ENCODE data around the gene BSN.

BSN gene

DNA sequence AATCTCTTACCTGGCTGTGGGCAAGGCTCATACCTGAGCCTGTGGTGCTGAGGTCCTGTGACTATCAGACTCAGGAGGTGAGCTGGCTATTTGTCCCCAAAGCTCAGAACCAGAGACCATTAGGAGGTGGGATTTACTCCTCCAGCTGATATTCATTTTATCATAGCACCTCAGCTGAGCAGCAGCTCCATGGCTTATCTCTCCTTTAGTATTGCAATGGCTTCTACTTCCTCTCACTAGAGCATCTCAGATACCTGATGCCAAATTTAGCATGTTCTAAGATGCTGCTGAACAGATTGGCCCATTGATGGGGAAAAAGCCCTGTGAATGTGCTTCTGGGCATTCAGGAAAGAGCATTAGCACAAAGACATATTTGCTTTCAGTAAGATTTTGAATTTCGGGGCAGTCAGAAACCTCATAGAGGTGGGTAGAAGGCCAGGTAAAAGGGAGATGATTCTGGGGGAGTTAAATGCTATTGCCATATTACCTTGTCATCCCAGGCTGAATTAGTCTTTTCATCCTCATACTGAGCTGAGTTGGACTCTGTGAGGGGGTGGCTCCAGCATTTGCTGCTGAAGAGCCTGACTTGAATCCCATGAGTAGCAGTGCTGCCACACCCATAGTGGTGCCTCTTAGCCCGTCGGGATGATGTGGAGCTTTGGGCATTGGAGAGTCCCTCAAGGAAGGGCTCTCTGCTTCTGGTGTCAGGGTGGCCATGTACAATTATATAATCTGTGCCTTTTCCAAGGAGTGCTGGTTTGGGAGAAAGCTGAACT, 2.4 kb downstream of the BSN start:
- TF ChIP-seq, protein P1, sequence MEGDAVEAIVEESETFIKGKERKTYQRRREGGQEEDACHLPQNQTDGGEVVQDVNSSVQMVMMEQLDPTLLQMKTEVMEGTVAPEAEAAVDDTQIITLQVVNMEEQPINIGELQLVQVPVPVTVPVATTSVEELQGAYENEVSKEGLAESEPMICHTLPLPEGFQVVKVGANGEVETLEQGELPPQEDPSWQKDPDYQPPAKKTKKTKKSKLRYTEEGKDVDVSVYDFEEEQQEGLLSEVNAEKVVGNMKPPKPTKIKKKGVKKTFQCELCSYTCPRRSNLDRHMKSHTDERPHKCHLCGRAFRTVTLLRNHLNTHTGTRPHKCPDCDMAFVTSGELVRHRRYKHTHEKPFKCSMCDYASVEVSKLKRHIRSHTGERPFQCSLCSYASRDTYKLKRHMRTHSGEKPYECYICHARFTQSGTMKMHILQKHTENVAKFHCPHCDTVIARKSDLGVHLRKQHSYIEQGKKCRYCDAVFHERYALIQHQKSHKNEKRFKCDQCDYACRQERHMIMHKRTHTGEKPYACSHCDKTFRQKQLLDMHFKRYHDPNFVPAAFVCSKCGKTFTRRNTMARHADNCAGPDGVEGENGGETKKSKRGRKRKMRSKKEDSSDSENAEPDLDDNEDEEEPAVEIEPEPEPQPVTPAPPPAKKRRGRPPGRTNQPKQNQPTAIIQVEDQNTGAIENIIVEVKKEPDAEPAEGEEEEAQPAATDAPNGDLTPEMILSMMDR (IDR thresholded peaks at IDR 0.05; ENCODE audit: borderline replicate concordance, insufficient read depth, low read depth, low read length), result no peak
- H3K4me3 ChIP-seq (ENCODE audit: low read depth, low read length), result no peak overlapping the region

DNA sequence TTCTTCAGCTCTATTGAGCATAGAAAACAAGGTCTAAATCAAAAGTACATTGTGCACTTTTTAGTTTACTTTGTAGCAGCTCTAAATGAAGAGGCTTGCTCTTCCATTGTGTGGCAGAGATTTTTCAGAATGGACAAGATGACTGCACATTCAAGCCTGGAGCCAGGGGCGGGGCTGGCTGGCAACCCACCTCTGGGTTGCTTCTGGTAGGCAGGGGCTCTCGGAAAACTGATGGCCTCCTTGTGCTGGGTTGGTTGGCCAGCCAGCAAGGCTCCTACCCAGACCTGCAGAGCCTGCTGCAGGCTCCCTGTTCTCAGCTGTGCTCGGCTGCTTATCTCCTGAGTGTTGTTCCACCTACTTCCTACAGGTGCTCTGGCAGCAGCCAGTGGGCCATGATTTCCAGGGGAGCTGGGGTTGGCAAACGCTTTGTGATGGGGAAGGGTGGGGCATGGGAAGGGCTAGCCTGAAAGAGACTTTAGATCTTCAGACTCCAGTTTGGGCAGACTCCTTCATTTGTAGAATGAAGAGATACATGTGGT, 8.8 kb downstream of the BSN start:
- TF ChIP-seq, protein P1 (IDR thresholded peaks at IDR 0.05; ENCODE audit: borderline replicate concordance, insufficient read depth, low read depth, low read length), result peak; percentile 8; the same call in 1 of the 2 replicates
- no peak overlapping the region for H3K4me3 ChIP-seq (ENCODE audit: low read depth, low read length)

DNA sequence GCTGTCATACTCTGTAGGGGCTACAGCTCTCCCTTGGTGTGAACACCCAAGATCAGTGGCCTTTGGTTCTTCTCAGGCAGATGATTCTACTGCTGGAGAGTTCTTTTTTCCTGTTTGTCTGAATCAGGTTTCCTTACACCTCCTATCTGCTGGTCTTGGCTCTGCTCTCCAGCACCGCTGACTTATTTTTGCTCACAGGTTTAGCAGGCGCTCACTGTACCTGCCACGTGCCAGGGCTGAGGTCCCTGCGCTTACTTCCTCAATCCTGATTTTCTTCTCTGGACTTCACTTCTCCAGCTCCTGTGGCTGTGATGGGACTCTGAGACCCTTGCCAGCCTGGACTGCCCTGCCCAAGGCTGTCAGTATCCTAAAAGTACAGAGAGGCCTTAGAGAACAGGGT, 9.5 kb downstream of the BSN start:
- TF ChIP-seq, protein P1 (IDR thresholded peaks at IDR 0.05; ENCODE audit: borderline replicate concordance, insufficient read depth, low read depth, low read length), result no peak
- no peak overlapping the region for H3K4me3 ChIP-seq (ENCODE audit: low read depth, low read length)

DNA sequence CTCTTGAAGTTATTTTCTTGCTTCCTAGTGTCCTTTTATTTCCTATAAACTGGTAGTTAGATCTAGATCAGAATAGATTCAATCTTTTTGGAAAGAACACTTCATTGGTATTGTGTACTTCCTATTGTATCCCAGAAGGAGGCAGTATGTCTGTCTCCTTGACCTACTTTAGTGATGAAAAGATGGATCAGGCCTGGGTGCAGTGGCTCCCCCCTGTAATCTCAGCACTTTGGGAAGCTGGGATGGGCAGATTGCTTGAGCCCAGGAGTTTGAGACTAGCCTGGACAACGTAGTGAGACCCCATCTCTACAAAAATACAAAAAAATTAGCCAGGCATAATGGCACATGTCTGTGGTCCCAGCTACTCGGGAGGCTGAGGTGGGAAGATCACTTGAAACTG, 12.0 kb downstream of the BSN start:
- no peak overlapping the region for H3K4me3 ChIP-seq (ENCODE audit: low read depth, low read length)
- TF ChIP-seq, protein P1 (IDR thresholded peaks at IDR 0.05; ENCODE audit: borderline replicate concordance, insufficient read depth, low read depth, low read length), result 0 out of 2 replicates have a peak, but pooled peaks have one; percentile 28

DNA sequence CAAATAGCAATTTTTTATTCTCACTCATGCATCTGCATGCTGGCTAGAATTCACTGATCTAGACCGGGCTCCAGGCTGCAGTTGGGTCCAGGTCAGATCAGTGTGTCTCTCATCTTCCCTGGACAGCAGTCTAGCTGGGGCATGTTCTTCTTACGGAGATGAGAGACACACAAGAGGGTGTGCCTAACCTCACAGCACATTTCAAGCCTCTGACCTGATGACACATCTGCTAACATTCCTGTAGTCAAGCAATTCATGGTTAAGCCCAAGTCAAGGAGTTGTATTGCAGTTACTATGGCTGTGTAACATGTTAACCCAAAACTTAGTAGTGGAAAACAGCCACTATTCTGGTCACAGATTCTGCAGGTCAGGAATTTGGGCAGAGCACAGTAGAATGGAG, 13.1 kb downstream of the BSN start:
- H3K4me3 ChIP-seq (ENCODE audit: low read depth, low read length), result no peak overlapping the region
- TF ChIP-seq, protein P1 (IDR thresholded peaks at IDR 0.05; ENCODE audit: borderline replicate concordance, insufficient read depth, low read depth, low read length), result no peak

DNA sequence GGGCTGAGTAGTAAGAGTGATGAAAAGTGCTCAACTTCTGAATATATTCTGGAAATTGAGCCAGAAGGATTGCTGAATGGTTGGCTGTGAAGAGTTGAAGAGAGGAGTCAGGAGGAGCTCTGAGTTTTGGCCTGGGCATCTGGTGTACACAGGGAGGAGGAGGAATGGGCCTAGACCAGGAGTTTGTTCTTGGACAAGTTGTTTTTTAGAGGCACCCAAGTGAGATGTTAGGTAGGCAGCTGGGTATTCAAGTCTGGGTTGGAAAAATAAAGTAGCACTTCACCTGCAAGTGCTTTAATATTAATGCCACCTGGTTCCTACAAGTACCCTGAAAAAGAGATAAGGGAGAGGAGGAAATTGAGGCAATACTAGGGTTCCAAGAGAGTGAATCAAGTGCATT, 14.7 kb downstream of the BSN start:
- no peak overlapping the region for H3K4me3 ChIP-seq (ENCODE audit: low read depth, low read length)
- TF ChIP-seq, protein P1 (IDR thresholded peaks at IDR 0.05; ENCODE audit: borderline replicate concordance, insufficient read depth, low read depth, low read length), result no peak
